A549 (cell line): ENCODE results near the gene SLC35F3.

Experiments
- CEBPB ChIP-seq, 2 experiments: fragments of >200 bp in 1 of 2; sonication (Bioruptor Twin) in 1 of 2; formaldehyde crosslinking in 1 of 2; IDR thresholded peaks; 2 replicates each; pipeline ENCODE4 v1.6.1; 2012 to 2016
- HDAC2 ChIP-seq: fragments of 200-600 bp; sonication (generic); IDR thresholded peaks from 2 replicates; pipeline ENCODE4 v1.6.1; 2016
- KDM1A ChIP-seq: fragments of 200-600 bp; sonication (generic); IDR thresholded peaks from 2 replicates; pipeline ENCODE4 v1.6.1; 2016; ENCODE audit warnings: low read depth, mild to moderate bottlenecking
- POLR2A ChIP-seq: IDR thresholded peaks from 2 replicates; pipeline ENCODE4 v1.6.1; 2012; ENCODE audit warnings: mild to moderate bottlenecking, low read length
- TF ChIP-seq, protein P1 (sequence below): fragments of >200 bp; sonication (Bioruptor Twin); formaldehyde crosslinking; IDR thresholded peaks from 3 replicates; pipeline ENCODE4 v1.5.1; 2016
- TF ChIP-seq, protein P2 (sequence below): fragments of 450-650 bp; IDR thresholded peaks from 2 replicates; pipeline ENCODE4 v1.6.1; 2014; ENCODE audit warnings: antibody characterized with exemption

GRCh38 chr1:233983811-233984210, 79.3 kb downstream of the SLC35F3 start:
- TF ChIP-seq, protein P1, sequence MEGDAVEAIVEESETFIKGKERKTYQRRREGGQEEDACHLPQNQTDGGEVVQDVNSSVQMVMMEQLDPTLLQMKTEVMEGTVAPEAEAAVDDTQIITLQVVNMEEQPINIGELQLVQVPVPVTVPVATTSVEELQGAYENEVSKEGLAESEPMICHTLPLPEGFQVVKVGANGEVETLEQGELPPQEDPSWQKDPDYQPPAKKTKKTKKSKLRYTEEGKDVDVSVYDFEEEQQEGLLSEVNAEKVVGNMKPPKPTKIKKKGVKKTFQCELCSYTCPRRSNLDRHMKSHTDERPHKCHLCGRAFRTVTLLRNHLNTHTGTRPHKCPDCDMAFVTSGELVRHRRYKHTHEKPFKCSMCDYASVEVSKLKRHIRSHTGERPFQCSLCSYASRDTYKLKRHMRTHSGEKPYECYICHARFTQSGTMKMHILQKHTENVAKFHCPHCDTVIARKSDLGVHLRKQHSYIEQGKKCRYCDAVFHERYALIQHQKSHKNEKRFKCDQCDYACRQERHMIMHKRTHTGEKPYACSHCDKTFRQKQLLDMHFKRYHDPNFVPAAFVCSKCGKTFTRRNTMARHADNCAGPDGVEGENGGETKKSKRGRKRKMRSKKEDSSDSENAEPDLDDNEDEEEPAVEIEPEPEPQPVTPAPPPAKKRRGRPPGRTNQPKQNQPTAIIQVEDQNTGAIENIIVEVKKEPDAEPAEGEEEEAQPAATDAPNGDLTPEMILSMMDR, result no peak
- TF ChIP-seq KDM1A, result no peak
- TF ChIP-seq CEBPB (IDR thresholded peaks at IDR 0.05), result no peak
- TF ChIP-seq, protein P2, sequence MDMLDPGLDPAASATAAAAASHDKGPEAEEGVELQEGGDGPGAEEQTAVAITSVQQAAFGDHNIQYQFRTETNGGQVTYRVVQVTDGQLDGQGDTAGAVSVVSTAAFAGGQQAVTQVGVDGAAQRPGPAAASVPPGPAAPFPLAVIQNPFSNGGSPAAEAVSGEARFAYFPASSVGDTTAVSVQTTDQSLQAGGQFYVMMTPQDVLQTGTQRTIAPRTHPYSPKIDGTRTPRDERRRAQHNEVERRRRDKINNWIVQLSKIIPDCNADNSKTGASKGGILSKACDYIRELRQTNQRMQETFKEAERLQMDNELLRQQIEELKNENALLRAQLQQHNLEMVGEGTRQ, result no peak
- no peak for TF ChIP-seq HDAC2
- TF ChIP-seq POLR2A, result no peak
